Astrocyte (in vitro differentiated cells and primary cell): Measurements from ENCODE around the gene NMT2. TPM values are rescaled to one million over a fixed set of nuclear protein-coding genes. Genes with fewer than 3 reads are reported as not detected.
A peak's percentile ranks its signal among the peaks of the same experiment; 100 is the strongest.

Source experiments
- DNase-seq: peaks from one replicate; pipeline ENCODE4 v3.0.0-alpha.2; 2010; ENCODE audit warnings: low read depth
- FAIRE-seq: peaks from 2 replicates; lab custom pipeline; 2011; peaks lifted over from hg19 to GRCh38; lab: Jason Lieb, UNC
- H2AFZ ChIP-seq: 2 replicates; pipeline ENCODE4 v1.6.0; 2012; ENCODE audit warnings: low read depth, low read length, inconsistent platforms
- H3K27ac ChIP-seq: 2 replicates; pipeline ENCODE4 v1.5.1; 2011; ENCODE audit warnings: low read depth, low read length, inconsistent platforms
- H3K27me3 ChIP-seq: 2 replicates; pipeline ENCODE4 v1.6.0; 2011; ENCODE audit warnings: low read length, inconsistent platforms; ENCODE audit not compliant: insufficient read depth
- H3K36me3 ChIP-seq: 2 replicates; pipeline ENCODE4 v1.5.1; 2011; ENCODE audit warnings: low read length, inconsistent platforms; ENCODE audit not compliant: insufficient read depth
- H3K4me1 ChIP-seq: 2 replicates; pipeline ENCODE4 v1.5.1; 2011; ENCODE audit warnings: low read length, inconsistent platforms; ENCODE audit not compliant: insufficient read depth
- H3K4me2 ChIP-seq: 2 replicates; pipeline ENCODE4 v1.6.0; 2012; ENCODE audit warnings: low read length, inconsistent platforms
- H3K4me3 ChIP-seq: 2 replicates; pipeline ENCODE4 v1.5.1; 2011; ENCODE audit warnings: low read depth, mild to moderate bottlenecking, low read length, inconsistent platforms; ENCODE audit not compliant: insufficient read depth
- H3K79me2 ChIP-seq: 2 replicates; pipeline ENCODE4 v1.6.0; 2012; ENCODE audit warnings: mild to moderate bottlenecking, low read length, inconsistent platforms; ENCODE audit not compliant: insufficient read depth
- H3K9ac ChIP-seq: 2 replicates; pipeline ENCODE4 v1.6.0; 2012; ENCODE audit warnings: mild to moderate bottlenecking, low read length, inconsistent platforms
- H3K9me3 ChIP-seq: 2 replicates; pipeline ENCODE4 v1.5.1; 2012; ENCODE audit warnings: low read depth, mild to moderate bottlenecking, low read length, inconsistent platforms; ENCODE audit not compliant: insufficient read depth
- H4K20me1 ChIP-seq: 2 replicates; pipeline ENCODE4 v1.6.0; 2012; ENCODE audit warnings: low read length, inconsistent platforms; ENCODE audit not compliant: insufficient read depth
- H3K27ac Mint-ChIP-seq: one replicate; pipeline ENCODE4 v1.8.0; 2021; ENCODE audit warnings: mild to moderate bottlenecking, mixed read lengths; ENCODE audit not compliant: unreplicated experiment
- H3K27me3 Mint-ChIP-seq: one replicate; pipeline ENCODE4 v1.8.0; 2021; ENCODE audit warnings: low read depth, mixed read lengths; ENCODE audit not compliant: unreplicated experiment
- H3K36me3 Mint-ChIP-seq: one replicate; pipeline ENCODE4 v1.8.0; 2021; ENCODE audit warnings: low read depth, mixed read lengths; ENCODE audit not compliant: unreplicated experiment
- H3K4me1 Mint-ChIP-seq: one replicate; pipeline ENCODE4 v1.8.0; 2021; ENCODE audit warnings: low read depth, mixed read lengths; ENCODE audit not compliant: unreplicated experiment
- H3K4me3 Mint-ChIP-seq: one replicate; pipeline ENCODE4 v1.8.0; 2021; ENCODE audit warnings: mild to moderate bottlenecking, moderate library complexity, mixed read lengths; ENCODE audit not compliant: unreplicated experiment
- H3K9me3 Mint-ChIP-seq: one replicate; pipeline ENCODE4 v1.8.0; 2021; ENCODE audit warnings: mild to moderate bottlenecking, mixed read lengths; ENCODE audit not compliant: unreplicated experiment
- EZH2 ChIP-seq: IDR thresholded peaks from 2 replicates; pipeline ENCODE4 v1.6.1; 2012; ENCODE audit warnings: mild to moderate bottlenecking, low read length, inconsistent platforms; ENCODE audit not compliant: insufficient read depth
- total RNA-seq: library from RNA; stranded (reverse); gene quantifications from 2 replicates; pipeline ENCODE4 v1.2.1, GENCODE V29; 2021
- TF ChIP-seq, protein P1 (sequence below): IDR thresholded peaks from 2 replicates; pipeline ENCODE4 v1.5.1; 2011; ENCODE audit warnings: low read depth, mild to moderate bottlenecking, inconsistent platforms, low read length, moderate library complexity; ENCODE audit not compliant: insufficient read depth

Gene NMT2
- total RNA-seq, 1 donor from 2014 or later, result 22.1 TPM

DNA sequence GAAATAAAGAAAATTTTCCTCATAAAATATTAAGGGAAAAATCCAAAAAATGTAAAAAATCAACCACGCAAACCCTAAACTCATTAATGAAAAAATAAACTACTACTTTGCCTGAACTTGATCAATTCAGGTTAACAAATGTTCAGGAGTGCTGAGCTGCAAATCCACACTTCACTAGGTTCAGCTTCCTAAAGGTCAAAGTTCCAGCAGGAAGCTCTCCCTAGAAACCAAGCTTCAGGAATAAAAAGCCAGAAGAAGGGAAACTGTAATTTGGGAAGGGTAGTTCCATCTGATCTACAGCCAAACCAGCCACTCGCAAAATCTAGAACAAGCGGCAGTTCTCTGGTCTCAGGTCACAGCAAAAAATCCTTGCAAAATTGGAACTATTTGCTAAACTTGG lies 7.8 kb upstream of the NMT2 start:
- Histone ChIP-seq H3K27ac (no peak overlapping the region), H3K9ac (no peak overlapping the region), H3K36me3 (no peaks in the 10 kb centered on the region), H3K27me3 (no peaks in the 10 kb centered on the region), H2AFZ (no peak overlapping the region), H3K4me3 (no peak overlapping the region), H4K20me1 (no peaks in the 10 kb centered on the region), H3K4me1 (no peaks in the 10 kb centered on the region), H3K9me3 (no peaks in the 10 kb centered on the region), H3K4me2 (no peak overlapping the region), H3K79me2 (no peaks in the 10 kb centered on the region)
- Mint-ChIP-seq H3K9me3 (no peaks in the 10 kb centered on the region), H3K27me3 (peaks cover 5% of the 10 kb centered on the region), H3K27ac (no peak overlapping the region), H3K36me3 (peaks cover 3% of the 10 kb centered on the region), H3K4me3 (no peak overlapping the region), H3K4me1 (peaks cover 2% of the 10 kb centered on the region)
- TF ChIP-seq, protein P1, sequence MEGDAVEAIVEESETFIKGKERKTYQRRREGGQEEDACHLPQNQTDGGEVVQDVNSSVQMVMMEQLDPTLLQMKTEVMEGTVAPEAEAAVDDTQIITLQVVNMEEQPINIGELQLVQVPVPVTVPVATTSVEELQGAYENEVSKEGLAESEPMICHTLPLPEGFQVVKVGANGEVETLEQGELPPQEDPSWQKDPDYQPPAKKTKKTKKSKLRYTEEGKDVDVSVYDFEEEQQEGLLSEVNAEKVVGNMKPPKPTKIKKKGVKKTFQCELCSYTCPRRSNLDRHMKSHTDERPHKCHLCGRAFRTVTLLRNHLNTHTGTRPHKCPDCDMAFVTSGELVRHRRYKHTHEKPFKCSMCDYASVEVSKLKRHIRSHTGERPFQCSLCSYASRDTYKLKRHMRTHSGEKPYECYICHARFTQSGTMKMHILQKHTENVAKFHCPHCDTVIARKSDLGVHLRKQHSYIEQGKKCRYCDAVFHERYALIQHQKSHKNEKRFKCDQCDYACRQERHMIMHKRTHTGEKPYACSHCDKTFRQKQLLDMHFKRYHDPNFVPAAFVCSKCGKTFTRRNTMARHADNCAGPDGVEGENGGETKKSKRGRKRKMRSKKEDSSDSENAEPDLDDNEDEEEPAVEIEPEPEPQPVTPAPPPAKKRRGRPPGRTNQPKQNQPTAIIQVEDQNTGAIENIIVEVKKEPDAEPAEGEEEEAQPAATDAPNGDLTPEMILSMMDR, result no peak
- no peak for TF ChIP-seq EZH2
- FAIRE-seq, result no peak
- DNase-seq, result no peak

DNA sequence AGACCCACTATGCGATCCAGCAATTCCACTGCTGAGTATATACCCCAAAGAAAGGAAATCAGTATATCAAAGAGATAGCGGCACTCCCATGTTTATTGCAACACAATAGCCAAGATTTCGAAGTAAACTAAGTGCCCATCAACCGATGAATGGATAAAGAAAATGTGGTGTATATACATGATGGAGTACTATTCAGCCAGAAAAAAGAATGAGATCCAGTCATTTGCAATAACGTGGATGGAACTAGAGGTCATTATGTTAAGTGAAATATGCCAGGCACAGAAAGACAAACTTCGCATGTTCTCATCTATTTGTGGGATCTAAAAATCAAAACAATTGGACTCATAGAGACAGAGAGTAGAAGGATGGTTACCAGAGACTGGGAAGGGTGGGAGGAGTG lies 7.1 kb upstream of the NMT2 start:
- Mint-ChIP-seq H3K27ac (no peak overlapping the region), H3K27me3 (peaks cover 5% of the 10 kb centered on the region), H3K4me1 (peaks cover 2% of the 10 kb centered on the region), H3K36me3 (peaks cover 3% of the 10 kb centered on the region), H3K4me3 (no peak overlapping the region), H3K9me3 (no peaks in the 10 kb centered on the region)
- Histone ChIP-seq H3K36me3 (no peaks in the 10 kb centered on the region), H3K27ac (no peak overlapping the region), H3K9ac (no peak overlapping the region), H4K20me1 (no peaks in the 10 kb centered on the region), H3K4me3 (no peak overlapping the region), H2AFZ (no peak overlapping the region), H3K9me3 (no peaks in the 10 kb centered on the region), H3K4me2 (no peak overlapping the region), H3K4me1 (no peaks in the 10 kb centered on the region), H3K27me3 (no peaks in the 10 kb centered on the region), H3K79me2 (no peaks in the 10 kb centered on the region)
- no peak for DNase-seq
- TF ChIP-seq EZH2, result no peak
- no peak for FAIRE-seq

DNA sequence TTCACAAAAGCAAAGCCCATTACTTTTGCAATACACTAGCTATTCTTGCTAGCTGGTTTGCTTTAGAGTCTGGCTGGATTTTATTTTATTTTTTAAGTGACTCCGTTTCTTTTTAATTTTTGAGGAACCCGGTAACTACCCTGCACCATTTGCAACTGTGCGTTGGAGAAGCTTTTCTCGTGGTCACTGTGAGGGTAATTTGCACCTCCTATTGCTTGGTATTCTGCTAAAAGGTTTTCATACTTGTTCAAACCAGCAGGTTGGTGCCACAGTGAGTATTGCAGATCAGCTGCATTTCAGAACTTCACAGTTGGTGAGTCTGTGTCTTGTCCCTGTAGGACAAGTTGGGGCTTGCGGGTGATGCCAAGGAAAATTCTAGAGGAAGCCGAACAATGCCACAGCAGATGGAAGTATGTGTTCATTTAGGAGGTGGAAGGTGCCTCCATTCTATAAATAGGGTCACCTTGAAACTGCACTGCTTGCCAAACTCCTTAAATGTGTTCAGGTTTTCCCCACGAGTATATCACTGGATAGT lies 3.9 kb upstream of the NMT2 start:
- H3K9me3 Mint-ChIP-seq, result no peaks in the 10 kb centered on the region
- no peak overlapping the region for H3K4me3 Mint-ChIP-seq
- Histone ChIP-seq H3K4me1 (peaks cover 4% of the 10 kb centered on the region), H3K79me2 (peaks cover 7% of the 10 kb centered on the region), H2AFZ (peak overlapping the region; percentile 24), H4K20me1 (peaks cover 4% of the 10 kb centered on the region), H3K9ac (no peak overlapping the region), H3K36me3 (no peaks in the 10 kb centered on the region), H3K4me3 (no peak overlapping the region), H3K4me2 (no peak overlapping the region), H3K27ac (no peak overlapping the region), H3K9me3 (no peaks in the 10 kb centered on the region), H3K27me3 (no peaks in the 10 kb centered on the region)
- no peaks in the 10 kb centered on the region for H3K36me3 Mint-ChIP-seq
- H3K27me3 Mint-ChIP-seq, result peaks cover 4% of the 10 kb centered on the region
- peaks cover 10% of the 10 kb centered on the region for H3K4me1 Mint-ChIP-seq
- H3K27ac Mint-ChIP-seq, result no peak overlapping the region
- DNase-seq (no peak), FAIRE-seq (no peak)
- TF ChIP-seq, protein P1, result no peak
- TF ChIP-seq EZH2, result no peak
